Measurements from ENCODE around the gene HDAC9.

Gene HDAC9

GRCh38 chr7:18770154-18770811 lies 274.7 kb downstream of the HDAC9 start:
- in situ Hi-C loops (cut with MboI; ENCODE audit: low sequenced_read_pairs), result no loop called here

GRCh38 chr7:18770822-18771221 lies 275.3 kb downstream of the HDAC9 start:
- in situ Hi-C loops (cut with MboI; ENCODE audit: low sequenced_read_pairs), result no loop called here

GRCh38 chr7:18771834-18772566 lies 276.5 kb downstream of the HDAC9 start:
- in situ Hi-C loops (cut with MboI; ENCODE audit: low sequenced_read_pairs), result no loop called here

- in situ Hi-C loops (cut with MboI; ENCODE audit: low sequenced_read_pairs), result no loop called here
These were observed 277.0 kb downstream of the HDAC9 start for GRCh38 chr7:18772567-18772965.

- in situ Hi-C loops (cut with MboI; ENCODE audit: low sequenced_read_pairs), result no loop called here
These were observed 281.8 kb downstream of the HDAC9 start for GRCh38 chr7:18777314-18777713.

- in situ Hi-C loops (cut with MboI; ENCODE audit: low sequenced_read_pairs), result no loop called here
These were observed 283.0 kb downstream of the HDAC9 start for GRCh38 chr7:18778594-18778993.

- in situ Hi-C loops (cut with MboI; ENCODE audit: low sequenced_read_pairs), result no loop called here
These were observed 284.7 kb downstream of the HDAC9 start for GRCh38 chr7:18780266-18780665.

GRCh38 chr7:18780938-18781337 lies 285.4 kb downstream of the HDAC9 start:
- in situ Hi-C loops (cut with MboI; ENCODE audit: low sequenced_read_pairs), result no loop called here

GRCh38 chr7:18786196-18786727 lies 290.7 kb downstream of the HDAC9 start:
- in situ Hi-C loops (cut with MboI; ENCODE audit: low sequenced_read_pairs), result no loop called here

- in situ Hi-C loops (cut with MboI; ENCODE audit: low sequenced_read_pairs), result no loop called here
These were observed 291.2 kb downstream of the HDAC9 start for GRCh38 chr7:18786796-18787195.

- in situ Hi-C loops (cut with MboI; ENCODE audit: low sequenced_read_pairs), result no loop called here
These were observed 292.5 kb downstream of the HDAC9 start for GRCh38 chr7:18788026-18788425.

GRCh38 chr7:18792871-18793595 lies 297.5 kb downstream of the HDAC9 start:
- in situ Hi-C loops (cut with MboI; ENCODE audit: low sequenced_read_pairs), result no loop called here

- in situ Hi-C loops (cut with MboI; ENCODE audit: low sequenced_read_pairs), result no loop called here
These were observed 300.7 kb downstream of the HDAC9 start for GRCh38 chr7:18796216-18796615.

- in situ Hi-C loops (cut with MboI; ENCODE audit: low sequenced_read_pairs), result no loop called here
These were observed 302.7 kb downstream of the HDAC9 start for GRCh38 chr7:18798088-18798906.

GRCh38 chr7:18799899-18800298 lies 304.4 kb downstream of the HDAC9 start:
- in situ Hi-C loops (cut with MboI; ENCODE audit: low sequenced_read_pairs), result no loop called here

- in situ Hi-C loops (cut with MboI; ENCODE audit: low sequenced_read_pairs), result no loop called here
These were observed 308.4 kb downstream of the HDAC9 start for GRCh38 chr7:18803923-18804322.

GRCh38 chr7:18806177-18806576 lies 310.6 kb downstream of the HDAC9 start:
- in situ Hi-C loops (cut with MboI; ENCODE audit: low sequenced_read_pairs), result no loop called here

GRCh38 chr7:18808026-18808425 lies 312.5 kb downstream of the HDAC9 start:
- in situ Hi-C loops (cut with MboI; ENCODE audit: low sequenced_read_pairs), result no loop called here

- in situ Hi-C loops (cut with MboI; ENCODE audit: low sequenced_read_pairs), result no loop called here
These were observed 319.9 kb downstream of the HDAC9 start for GRCh38 chr7:18815261-18815960.

GRCh38 chr7:18820981-18821380 lies 325.4 kb downstream of the HDAC9 start:
- in situ Hi-C loops (cut with MboI; ENCODE audit: low sequenced_read_pairs), result no loop called here
